PC-3 (cell line): ENCODE results near the gene P3H3.

Source experiments
- EZH2 ChIP-seq: fragments of 300-600 bp; sonication (generic); IDR thresholded peaks from one replicate; pipeline ENCODE4 v1.6.1; 2017; ENCODE audit warnings: antibody characterized with exemption, mild to moderate bottlenecking, low read length; ENCODE audit not compliant: unreplicated experiment
- EZH2phosphoT487 ChIP-seq: fragments of 300-600 bp; sonication (generic); IDR thresholded peaks from 2 replicates; pipeline ENCODE4 v1.6.1; 2018; ENCODE audit warnings: mild to moderate bottlenecking, antibody characterized with exemption, low read length, borderline replicate concordance
- TF ChIP-seq, protein P1 (sequence below): fragments of 300-600 bp; sonication (generic); conservative IDR thresholded peaks from 2 replicates; pipeline ENCODE4 v1.5.1; 2017; ENCODE audit warnings: antibody characterized with exemption, low read depth, mild to moderate bottlenecking, low read length

DNA sequence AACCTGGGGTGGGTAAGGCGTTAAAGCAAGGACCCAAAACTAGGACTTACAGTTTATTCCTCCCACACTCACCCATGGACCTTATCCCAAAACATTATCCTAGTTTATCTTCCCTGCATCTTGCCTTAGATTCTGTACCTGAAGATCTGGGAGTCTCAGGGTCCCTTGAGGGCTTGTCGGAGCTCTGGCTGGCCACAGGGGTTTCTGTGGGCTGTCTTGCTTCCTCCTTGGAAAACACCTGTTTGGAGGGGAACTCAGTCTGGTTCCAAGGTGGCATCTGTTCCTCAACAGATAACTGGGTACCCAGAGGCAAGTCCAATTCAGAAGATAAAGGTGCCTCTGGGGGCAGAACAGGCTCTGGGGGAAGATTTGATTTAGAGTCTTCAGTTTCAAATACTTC is 21.2 kb downstream of the P3H3 start:
- TF ChIP-seq, protein P1, sequence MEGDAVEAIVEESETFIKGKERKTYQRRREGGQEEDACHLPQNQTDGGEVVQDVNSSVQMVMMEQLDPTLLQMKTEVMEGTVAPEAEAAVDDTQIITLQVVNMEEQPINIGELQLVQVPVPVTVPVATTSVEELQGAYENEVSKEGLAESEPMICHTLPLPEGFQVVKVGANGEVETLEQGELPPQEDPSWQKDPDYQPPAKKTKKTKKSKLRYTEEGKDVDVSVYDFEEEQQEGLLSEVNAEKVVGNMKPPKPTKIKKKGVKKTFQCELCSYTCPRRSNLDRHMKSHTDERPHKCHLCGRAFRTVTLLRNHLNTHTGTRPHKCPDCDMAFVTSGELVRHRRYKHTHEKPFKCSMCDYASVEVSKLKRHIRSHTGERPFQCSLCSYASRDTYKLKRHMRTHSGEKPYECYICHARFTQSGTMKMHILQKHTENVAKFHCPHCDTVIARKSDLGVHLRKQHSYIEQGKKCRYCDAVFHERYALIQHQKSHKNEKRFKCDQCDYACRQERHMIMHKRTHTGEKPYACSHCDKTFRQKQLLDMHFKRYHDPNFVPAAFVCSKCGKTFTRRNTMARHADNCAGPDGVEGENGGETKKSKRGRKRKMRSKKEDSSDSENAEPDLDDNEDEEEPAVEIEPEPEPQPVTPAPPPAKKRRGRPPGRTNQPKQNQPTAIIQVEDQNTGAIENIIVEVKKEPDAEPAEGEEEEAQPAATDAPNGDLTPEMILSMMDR, result no peak
- TF ChIP-seq EZH2phosphoT487 (no peak), EZH2 (no peak)
